Measurements from ENCODE around the gene RFWD3.

The RFWD3 gene

DNA sequence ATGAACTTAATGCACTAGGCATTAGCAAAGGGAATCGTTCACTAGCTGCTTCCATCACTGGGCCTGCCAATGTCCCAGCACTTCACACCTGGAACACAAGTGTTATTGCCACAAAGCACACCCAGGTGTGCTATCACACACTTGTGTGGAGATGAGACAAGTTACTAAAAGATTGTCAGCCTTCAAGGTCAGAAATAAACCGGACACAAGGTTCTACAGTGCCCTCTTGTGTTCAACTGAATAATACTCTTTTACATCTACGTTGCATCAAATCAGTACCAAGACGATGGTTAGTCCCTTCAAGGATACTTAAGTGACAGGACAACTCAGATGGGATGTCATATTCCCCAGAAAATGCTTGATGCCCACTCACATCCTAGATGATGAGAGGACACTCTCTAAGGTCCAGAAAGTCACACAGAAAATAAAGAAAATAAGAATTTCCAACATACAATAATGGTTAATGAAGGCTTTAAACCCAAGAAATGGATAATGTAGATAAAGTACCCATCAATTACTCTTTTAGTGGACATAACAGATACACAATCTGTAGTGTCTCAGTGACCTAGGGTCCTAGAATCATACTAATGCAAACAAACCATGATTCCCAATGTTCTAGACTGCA, 43.4 kb downstream of the RFWD3 start:
- DNase-seq (ENCODE audit: low read depth), result no peak

DNA sequence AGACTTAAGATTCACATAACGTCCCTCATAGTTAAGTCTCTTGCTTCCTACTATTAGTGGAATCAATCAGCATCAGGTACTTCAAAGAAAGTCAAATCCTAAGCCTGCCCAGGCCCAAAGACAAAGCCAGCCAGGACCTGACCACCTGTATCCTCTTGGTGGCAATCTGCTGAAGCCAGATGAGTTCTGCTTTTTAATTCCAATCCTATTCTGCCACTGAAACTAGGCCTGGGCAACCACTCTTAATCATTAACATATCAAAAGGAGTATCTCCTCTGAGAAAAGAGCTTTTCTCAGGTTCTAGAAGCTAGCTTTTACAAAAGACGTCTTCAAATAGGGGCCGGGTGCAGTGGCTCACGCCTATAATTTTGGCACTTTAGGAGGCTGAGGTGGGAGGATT, 44.7 kb downstream of the RFWD3 start:
- DNase-seq (ENCODE audit: low read depth), result no peak

DNA sequence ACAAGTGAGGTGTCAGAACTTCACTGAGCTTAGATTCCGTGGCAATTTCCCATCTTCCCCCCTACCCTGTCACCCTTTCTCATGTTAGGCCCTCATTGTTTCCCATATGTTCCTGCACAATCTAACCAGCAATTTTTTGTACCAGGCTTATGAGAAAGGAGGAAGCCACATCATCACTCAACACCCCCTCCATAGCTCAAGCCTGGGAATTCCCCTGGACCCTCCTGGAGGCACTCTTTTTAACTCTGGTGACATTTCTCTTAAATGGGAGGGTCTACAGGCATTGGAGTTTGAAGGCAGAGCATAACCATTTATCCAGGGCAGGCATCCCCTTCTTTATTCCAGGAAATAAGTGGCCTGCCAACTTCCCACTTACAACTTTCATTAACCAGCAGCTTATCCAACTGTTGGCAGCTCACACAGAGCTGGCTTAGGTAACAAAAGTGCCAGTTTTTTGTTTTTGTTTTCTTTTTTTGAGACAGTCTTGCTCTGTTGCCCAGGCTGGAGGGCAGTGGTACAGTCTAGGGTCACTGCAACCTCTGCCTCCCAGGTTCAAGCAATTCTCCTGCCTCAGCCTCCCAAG, 49.4 kb downstream of the RFWD3 start:
- no peak for DNase-seq (ENCODE audit: low read depth)

- DNase-seq (ENCODE audit: low read depth), result no peak
Measured at GRCh38 chr16:74611721-74612120, 55.0 kb downstream of the RFWD3 start.

- DNase-seq (ENCODE audit: low read depth), result no peak
Measured at GRCh38 chr16:74608944-74609343, 57.7 kb downstream of the RFWD3 start.

DNA sequence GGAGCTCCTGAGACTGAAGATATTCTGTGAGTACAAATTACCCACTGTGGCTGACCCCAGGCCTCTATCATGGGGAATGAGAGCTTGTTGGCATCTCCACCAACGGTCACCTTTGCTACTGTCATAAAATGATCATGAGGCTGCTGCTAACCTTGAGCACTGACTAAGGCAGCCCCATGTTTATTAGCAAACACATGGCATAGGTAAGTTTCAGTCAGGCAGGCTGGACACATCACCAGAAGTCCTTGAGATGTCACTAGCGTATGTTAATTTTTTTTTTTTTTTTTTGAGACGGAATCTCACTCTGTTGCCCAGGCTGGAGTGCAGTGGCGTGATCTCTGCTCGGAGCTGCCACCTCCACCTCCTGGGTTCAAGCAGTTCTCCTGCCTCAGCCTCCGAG, 58.3 kb downstream of the RFWD3 start:
- DNase-seq (ENCODE audit: low read depth), result no peak

- DNase-seq (ENCODE audit: low read depth), result no peak
Measured at GRCh38 chr16:74607962-74608356, 58.7 kb downstream of the RFWD3 start.

- no peak for DNase-seq (ENCODE audit: low read depth)
Measured at GRCh38 chr16:74607310-74607961, 59.2 kb downstream of the RFWD3 start.

DNA sequence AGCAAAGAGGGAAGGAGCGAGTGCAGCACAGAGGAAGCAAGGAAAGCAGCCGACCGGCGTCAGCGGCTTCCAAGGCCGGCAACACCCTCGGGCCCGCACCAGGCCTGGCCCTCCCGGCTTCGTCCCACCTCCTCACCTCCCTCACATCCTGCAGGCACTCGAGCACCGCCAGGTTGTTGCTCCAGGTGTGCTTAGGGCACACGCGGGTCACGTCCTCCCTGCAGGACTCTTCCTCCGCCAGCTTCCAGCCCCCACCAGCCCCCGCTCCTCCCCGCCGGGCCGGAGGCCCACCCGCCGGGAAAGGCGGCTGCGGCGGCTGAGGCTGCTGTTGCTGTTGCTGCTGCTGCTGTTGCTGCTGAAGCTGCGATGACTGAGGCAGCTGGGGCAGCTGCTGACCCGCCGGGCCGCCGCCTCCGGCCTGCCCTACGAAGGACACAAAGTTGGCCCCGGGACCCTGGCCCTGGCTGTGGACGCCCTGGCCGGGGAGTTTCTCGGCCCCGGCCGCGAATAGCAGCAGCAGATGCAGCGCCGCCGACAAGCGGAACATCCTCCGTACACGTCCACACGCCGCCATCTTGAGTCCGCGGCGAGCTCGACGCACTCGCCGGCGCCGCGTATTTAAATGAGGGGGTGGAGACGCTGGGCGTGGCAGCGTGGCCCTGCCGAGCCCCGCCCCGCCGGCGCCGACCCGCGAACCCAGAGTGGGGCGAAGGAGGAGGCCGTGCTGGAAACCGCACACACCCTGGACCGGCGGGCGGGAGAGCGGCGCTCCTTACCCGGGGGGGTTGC, 60.0 kb downstream of the RFWD3 start, which contains the start of gene GLG1:
Gene GLG1 (minus strand): TSS at position 594 of the 789 bp plus-strand sequence. CDS start 20 bp downstream, at position 574.
- DNase-seq (ENCODE audit: low read depth), result peak; percentile 75

DNA sequence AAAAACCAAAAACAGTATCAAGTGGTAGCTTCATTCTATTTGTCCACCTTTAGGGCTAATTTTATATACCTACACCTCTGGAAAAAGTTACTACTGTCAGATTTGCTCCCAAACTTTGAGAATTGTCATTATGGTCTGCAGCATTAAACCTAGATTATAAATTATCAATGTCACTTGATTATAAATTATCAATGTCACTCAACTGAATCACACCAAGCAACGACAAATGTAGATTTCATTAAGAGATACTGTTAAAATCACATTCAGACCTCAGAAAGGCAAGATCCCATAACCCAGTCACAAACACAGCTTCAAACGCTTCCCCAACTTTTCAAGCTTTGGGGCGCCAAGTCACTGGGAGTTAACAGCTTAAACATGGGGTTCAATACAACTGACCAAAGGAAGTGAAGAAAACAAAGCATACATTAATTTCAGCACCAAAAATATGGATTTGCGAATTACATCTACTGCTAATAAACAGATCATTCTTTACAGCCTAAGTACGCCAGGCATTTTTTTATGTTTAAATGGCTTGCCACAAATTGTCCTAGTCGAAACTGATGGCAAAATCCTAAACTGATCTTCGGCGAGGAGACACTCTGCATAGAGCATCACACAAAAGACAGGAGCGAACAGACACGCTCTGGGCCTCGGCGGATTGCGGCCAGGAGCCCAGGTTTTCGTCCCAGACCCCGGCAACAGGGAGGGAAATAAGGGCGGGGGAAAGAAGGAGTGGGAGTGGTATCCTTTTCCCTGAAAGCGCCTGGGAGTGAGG, 60.7 kb downstream of the RFWD3 start:
- no peak for DNase-seq (ENCODE audit: low read depth)

- no peak for DNase-seq (ENCODE audit: low read depth)
Measured at GRCh38 chr16:74605332-74605731, 61.3 kb downstream of the RFWD3 start.

DNA sequence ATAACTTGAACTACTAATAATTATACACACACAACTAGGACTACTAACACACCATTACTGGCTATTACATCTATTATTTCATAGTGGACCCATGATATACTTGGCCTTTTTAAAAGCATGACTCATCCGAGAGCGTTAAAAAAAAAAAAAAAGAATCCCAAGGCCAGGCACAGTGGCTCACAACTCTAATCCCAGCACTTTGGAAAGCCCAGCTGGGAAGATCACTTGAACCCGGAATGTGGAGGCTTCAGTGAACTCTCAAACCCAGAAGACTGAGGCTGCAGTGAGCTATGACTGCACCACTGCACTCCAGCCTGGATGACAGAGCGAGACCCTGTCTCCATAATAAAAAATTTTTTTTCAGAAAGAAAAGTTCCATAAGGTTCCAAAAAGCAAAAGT, 62.8 kb downstream of the RFWD3 start:
- no peak for DNase-seq (ENCODE audit: low read depth)

DNA sequence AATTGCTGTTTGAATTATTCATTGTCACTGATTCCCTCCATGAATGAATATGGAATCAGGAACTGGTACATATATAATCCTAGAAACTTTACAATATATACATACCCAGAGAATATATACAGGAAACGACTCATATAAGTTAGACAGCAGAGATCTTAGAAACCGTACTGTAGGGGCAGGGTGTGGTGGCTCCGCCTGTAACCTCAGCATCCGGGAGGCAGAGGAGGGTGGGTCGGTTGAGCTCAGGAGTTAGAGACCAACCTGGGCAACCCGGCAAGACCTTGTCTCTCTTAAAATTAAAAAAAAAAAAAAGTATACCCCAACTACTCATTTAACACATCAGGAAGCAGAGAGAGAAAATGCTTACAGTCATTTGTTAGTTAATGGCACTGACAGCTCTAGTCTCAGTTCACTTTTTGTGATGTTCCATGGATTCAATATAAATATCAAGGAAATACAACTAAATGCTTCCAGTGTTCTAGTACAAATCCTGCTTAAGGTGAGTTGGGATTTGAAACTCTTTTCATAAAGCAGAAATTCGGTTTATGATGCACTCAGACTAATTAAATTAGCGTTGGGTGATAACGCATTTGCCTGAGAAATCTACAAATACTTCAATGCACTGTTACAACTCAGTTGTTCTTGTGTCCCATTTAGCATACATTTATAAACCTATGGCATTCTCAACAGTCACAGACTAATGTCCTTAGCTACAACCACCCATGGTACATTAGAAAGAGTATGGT, 65.4 kb downstream of the RFWD3 start:
- peak; percentile 16 for DNase-seq (ENCODE audit: low read depth)

DNA sequence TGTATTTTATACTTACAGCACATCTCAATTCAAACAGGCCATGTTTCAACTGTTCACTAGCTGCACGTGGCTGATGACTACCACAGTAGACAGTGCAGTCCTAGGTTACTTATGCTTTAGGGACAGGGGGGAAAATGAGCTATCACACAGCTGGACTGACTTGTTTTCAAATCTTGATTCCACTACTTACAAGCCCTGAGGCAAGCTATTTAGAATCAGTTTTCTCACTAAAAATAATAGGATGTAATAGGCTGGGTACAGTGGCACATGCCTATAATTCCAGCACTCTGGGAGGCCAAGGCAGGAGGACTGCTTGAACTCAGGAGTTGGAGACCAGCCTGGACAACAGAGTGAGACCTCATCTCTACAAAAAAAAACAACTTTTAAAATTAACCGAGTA, 70.1 kb downstream of the RFWD3 start:
- no peak for DNase-seq (ENCODE audit: low read depth)

GRCh38 chr16:74592847-74593246, 73.8 kb downstream of the RFWD3 start:
- no peak for DNase-seq (ENCODE audit: low read depth)

- DNase-seq (ENCODE audit: low read depth), result no peak
Measured at GRCh38 chr16:74591876-74592650, 74.6 kb downstream of the RFWD3 start.

DNA sequence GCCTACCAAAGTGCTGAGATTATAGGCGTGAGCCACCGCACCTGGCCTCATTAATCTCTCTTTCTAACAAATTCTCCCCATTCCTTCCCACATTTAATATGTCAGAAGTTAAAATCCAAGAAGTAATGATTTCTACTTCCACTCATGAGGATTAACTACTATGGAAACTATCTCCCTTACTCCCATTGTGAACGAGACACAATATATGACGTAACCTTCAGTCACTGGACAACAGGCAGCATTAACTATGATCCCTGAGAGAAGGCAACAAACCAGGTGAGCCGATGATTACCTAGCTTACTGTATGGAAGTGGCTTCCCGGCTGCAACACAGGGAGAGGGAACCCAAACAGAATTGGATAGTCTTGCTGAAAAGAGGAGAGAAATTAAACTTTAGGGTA, 79.7 kb downstream of the RFWD3 start:
- no peak for DNase-seq (ENCODE audit: low read depth)

GRCh38 chr16:74585846-74586443, 80.7 kb downstream of the RFWD3 start:
- no peak for DNase-seq (ENCODE audit: low read depth)

- DNase-seq (ENCODE audit: low read depth), result no peak
Measured at GRCh38 chr16:74583926-74584666, 82.6 kb downstream of the RFWD3 start.

All from stimulated activated CD8-positive, alpha-beta memory T cell treated with anti-CD3 and anti-CD28 coated beads, Interleukin-7, amount 100 ng/mL, for 24 hours (primary cell).